ENCODE measurements around the gene TRIP11.
"Not testable (repeated sequence)": the region's sequence is repeated elsewhere in the genome, so short reads cannot be mapped to it uniquely, and the experiment has no call there.

The TRIP11 gene

GRCh38 chr14:92039719-92040430, at the start of gene TRIP11:
TRIP11 (minus strand) TSS chr14:92040059; CDS start chr14:92039685, 374 bp downstream.
- peak; percentile 74 for DNase-seq (ENCODE audit: low read depth, low spot score)

- DNase-seq (ENCODE audit: low read depth, low spot score) = no peak
Observed at GRCh38 chr14:92088494-92088893, 48.6 kb upstream of the TRIP11 start.

- no peak for DNase-seq (ENCODE audit: low read depth, low spot score)
Observed at GRCh38 chr14:92074555-92074954, 34.7 kb upstream of the TRIP11 start.

GRCh38 chr14:92058006-92058917, 18.4 kb upstream of the TRIP11 start:
- no peak for DNase-seq (ENCODE audit: low read depth, low spot score)

- DNase-seq (ENCODE audit: low read depth, low spot score) = no peak
Observed at GRCh38 chr14:92049781-92050180, 9.9 kb upstream of the TRIP11 start.

GRCh38 chr14:92049221-92049620, 9.4 kb upstream of the TRIP11 start:
- DNase-seq (ENCODE audit: low read depth, low spot score) = not testable (repeated sequence)

GRCh38 chr14:92045904-92046303, 6.0 kb upstream of the TRIP11 start:
- not testable (repeated sequence) for DNase-seq (ENCODE audit: low read depth, low spot score)

GRCh38 chr14:92041766-92042165, 1.9 kb upstream of the TRIP11 start:
- DNase-seq (ENCODE audit: low read depth, low spot score) = not testable (repeated sequence)

- no peak for DNase-seq (ENCODE audit: low read depth, low spot score)
Observed at GRCh38 chr14:92041203-92041602, 1.3 kb upstream of the TRIP11 start.

- no peak for DNase-seq (ENCODE audit: low read depth, low spot score)
Observed at GRCh38 chr14:92040431-92041051, 682 bp upstream of the TRIP11 start.

GRCh38 chr14:92039063-92039718, 668 bp downstream of the TRIP11 start:
- DNase-seq (ENCODE audit: low read depth, low spot score) = peak; percentile 88

- DNase-seq (ENCODE audit: low read depth, low spot score) = no peak
Observed at GRCh38 chr14:92037989-92038388, 1.9 kb downstream of the TRIP11 start.

- DNase-seq (ENCODE audit: low read depth, low spot score) = no peak
Observed at GRCh38 chr14:92035890-92036289, 4.0 kb downstream of the TRIP11 start.

GRCh38 chr14:92033906-92034687, 5.8 kb downstream of the TRIP11 start:
- DNase-seq (ENCODE audit: low read depth, low spot score) = no peak

- no peak for DNase-seq (ENCODE audit: low read depth, low spot score)
Observed at GRCh38 chr14:92033433-92033832, 6.4 kb downstream of the TRIP11 start.

GRCh38 chr14:92026548-92027190, 13.2 kb downstream of the TRIP11 start:
- no peak for DNase-seq (ENCODE audit: low read depth, low spot score)

GRCh38 chr14:92022036-92022435, 17.8 kb downstream of the TRIP11 start:
- DNase-seq (ENCODE audit: low read depth, low spot score) = no peak

- no peak for DNase-seq (ENCODE audit: low read depth, low spot score)
Observed at GRCh38 chr14:92021523-92021922, 18.3 kb downstream of the TRIP11 start.

- no peak for DNase-seq (ENCODE audit: low read depth, low spot score)
Observed at GRCh38 chr14:92014040-92014439, 25.8 kb downstream of the TRIP11 start.

- no peak for DNase-seq (ENCODE audit: low read depth, low spot score)
Observed at GRCh38 chr14:92012121-92012748, 27.6 kb downstream of the TRIP11 start.

All from iPS DF 19.7 (cell line).